GM21786 (cell line): ENCODE results near the gene PXK.
"Not testable (repeated sequence)": the region's sequence is repeated elsewhere in the genome, so short reads cannot be mapped to it uniquely, and the experiment has no call there.

ENCODE experiments used
- ATAC-seq: cut with Tn5 transposase; IDR thresholded peaks from one replicate; pipeline ENCODE4 v1.9.1; 2021; ENCODE audit not compliant: unreplicated experiment

The PXK gene

DNA sequence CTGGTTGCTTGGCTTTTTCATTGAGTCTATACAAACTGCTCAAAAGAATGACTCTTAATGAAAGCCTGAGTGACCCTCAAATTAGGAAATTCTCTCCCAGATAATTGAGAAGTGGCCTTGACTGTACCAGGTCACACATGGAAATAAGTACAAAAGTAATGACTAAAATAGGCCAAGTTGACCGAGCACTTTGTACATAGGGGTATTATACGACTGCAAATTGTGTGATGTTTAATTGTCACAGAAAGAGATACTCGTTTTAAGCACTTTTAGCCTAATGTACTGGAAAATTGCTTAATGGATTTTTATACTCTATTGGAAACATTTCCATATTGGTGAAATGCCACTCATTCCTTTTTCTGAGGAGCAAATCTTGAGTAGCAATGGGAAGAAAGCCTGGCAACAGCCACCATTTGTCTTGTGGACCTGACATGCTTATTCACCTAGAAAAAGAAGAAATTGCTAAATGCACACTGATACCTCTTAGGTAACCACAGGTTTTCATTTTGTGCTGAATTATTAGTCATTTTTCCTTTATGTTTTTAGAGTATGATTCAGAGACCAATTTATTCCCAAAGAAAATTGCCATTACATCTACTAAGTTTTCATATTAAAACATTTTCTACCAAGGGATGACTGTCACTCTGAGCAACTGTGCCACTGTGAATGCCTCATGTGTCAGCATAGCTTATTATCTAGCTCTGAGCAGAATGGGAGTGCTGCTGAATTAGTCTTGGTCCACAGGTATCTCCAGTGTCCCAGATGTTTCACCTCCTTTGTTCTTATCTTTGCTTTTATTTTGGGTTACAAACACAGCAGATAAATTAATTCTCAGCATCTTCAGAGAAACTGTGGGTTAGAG lies 8.9 kb upstream of the PXK start:
- ATAC-seq, result no peak

DNA sequence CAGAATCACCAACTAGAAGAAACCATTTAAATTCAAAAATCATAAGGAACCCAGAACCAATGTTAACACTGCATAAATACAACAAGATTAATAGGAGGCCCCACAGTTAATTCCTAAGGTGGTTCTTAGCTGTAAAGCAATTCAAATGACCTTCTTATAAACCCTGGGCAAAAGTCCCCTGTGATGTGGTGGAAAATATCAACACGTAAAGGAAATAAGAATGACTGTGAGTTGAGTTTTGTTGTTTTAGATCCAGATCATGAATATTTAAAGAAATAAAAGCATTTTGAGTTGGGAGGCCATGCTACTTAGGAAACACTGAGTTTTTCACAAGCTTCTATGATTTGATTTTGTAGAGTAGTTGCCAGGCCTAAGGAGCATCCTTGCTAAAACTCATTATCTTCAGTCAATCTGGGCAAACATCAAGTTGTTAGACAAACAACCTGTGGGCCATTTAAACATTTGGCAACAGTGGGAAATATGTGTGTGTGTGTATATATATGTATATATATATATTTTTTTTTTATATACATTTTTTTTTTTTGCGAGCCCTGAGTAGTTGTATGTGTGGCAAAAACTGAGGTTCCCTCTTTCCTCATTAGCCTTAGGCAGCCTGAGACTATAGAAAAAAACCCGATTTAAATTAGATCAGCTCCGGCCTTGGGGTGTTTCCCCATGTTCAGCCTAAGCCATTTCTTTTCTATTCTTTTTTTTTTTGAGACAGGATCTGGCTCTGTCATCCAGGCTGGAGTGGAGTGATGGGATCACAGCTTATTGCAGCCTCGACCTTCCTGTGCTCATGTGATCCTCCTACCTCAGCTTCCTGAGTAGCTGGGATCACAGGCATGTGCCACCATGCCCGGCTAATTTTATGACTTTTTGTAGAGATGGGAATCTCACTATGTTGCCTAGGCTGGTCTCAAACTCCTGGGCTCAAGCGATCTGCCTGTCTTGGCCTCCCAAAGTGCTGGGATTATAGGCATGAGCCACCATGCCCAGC lies 8.0 kb upstream of the PXK start:
- ATAC-seq, result no peak

GRCh38 chr3:58325525-58325992 lies 7.1 kb upstream of the PXK start:
- no peak for ATAC-seq

DNA sequence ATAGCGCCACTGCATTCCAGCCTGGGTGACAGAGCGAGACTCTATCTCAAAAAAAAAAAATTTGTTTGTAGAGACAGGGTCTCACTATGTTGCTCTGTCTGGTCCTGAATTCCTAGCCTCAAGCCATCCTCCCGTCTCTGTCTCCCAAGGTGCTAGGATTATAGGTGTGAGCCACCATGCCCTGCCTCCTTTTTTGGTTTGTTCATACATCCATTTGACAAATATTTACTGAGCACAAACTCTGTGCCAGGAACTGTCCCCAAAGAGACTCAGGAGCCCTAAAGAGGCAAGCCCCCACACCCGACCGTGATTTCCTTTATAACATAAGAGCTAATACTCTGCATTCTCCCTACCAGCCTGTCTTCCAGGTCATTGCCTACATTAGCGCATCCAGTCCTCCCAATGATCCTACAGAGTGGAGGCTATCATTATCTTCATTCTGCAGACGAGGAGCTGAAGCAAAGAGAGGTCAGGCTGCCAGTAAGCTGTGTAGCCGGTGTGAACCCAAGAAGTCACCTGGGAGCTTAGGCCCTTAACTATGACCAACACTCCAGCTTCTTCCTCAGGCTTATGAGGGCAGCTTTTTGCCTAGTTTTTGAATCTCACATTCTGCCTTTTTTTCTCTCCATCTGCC lies 6.3 kb upstream of the PXK start:
- no peak for ATAC-seq

- no peak for ATAC-seq
These were observed 3.4 kb upstream of the PXK start for GRCh38 chr3:58329150-58329921.

GRCh38 chr3:58329922-58330413 lies 2.7 kb upstream of the PXK start:
- ATAC-seq, result no peak

DNA sequence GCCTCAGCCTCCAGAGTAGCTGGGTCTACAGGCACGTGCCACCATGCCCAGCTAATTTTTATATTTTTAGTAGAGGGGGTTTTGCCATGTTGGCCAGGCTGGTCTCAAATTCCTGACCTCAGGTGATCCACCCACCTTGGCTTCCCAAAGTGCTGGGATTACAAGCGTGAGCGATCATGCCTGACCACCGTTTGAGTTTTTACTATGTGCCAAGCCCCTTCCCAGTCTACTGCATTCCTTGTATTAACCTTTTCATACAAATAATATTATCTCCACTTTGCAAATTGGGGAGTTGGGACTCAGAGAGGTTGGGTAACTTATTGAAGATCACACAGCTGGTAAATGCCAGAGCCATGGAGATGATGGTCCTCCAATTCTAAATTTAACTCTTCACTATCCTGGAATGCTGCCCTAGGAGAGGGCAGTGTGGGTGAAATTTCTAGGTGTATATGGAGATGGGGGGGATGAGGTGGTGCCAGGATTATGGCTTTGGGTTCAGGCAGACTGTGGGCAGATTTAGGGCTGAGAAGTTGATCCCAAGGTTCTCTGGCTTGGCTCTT lies 1.0 kb upstream of the PXK start:
- ATAC-seq, result no peak

DNA sequence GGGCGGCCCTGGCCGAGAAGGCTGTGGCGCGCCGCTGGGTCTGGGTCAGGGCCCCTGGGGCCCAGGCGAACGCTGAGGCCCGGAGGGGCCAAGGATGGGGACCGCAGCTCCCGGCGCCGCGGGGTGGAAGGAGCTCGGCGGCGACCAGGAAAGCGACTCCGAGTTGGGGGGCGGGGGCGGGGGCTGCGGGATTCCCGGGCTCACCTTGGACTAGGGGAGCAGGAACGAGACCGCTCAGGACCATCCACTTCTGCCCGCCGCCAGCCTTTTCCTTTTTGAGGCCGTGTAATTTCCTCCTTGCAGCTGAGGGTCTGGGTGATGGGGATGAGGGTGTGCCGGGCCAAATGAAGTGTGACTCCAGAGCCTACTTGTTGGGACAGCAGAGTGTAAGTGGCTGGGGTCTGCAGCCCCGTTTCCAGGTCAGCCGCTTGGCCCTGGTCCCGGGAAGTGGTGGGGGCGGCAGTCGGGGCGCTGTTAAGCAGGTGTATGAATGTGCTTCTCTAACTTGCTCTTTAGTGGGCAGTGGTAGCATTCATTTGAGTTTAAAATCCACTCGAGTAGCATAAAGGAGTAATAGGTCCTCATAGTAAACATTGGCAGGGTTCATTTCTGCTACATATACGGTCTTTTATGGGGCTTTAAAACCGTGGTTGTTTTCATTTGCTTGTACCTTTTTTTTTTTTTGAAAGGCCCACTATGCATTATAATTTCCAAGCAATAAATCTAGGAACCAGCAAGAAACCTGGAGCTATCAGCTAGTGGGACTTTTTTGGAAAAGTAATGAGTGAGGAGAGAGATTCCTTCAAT lies 717 bp downstream of the PXK start:
- peak; percentile 32 for ATAC-seq

DNA sequence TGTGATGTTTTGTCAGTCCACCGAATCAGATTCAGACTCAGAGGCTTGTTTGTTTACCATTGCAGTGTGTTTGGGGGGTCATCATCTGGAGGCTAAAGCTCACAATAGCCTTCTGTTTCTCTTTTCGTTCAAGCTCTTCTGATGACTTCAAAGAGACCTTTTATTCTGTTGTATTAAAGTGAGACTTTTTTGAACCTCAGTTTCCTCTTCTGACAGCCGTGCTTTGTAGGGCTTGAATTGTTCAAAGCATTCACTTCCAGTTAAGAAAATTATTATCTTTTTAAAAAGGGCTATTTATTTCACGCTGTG lies 1.3 kb downstream of the PXK start:
- ATAC-seq, result no peak

- no peak for ATAC-seq
These were observed 1.8 kb downstream of the PXK start for GRCh38 chr3:58334506-58334884.

- no peak for ATAC-seq
These were observed 2.9 kb downstream of the PXK start for GRCh38 chr3:58335652-58335947.

DNA sequence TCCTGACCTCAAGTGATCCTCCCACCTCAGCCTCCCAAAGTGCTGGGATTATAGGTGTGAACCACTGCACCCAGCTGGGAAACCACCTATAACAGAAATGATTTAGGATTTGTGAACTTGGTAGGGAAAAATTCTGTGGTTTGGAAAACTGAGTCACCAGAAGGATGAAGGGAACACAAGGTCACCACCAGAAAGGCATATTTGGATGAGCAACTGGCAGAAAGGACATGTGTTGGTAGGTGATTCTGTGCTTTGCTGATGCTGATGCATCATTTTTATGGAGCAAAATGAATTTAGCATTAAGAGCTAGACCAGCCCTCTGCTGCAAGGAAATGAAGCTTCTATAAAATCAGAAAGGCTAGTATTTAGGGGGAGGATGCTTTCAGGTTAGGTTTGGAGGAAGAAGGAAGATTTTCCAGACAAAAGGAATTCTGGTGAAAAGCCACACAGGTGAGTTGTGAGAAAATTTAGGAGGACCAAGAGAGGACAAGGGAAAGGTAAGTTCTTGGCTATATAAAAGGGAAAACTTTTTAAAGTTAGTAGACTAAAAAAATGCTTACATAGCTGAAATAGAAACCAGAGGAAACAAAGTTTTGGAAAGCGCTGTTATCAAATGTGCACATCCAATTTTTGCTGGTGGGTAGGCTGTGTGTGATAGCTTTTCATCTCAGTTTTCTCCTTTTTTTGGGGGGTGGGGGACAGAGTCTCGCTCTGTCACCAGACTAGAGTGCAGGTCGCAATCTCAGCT lies 3.6 kb downstream of the PXK start:
- no peak for ATAC-seq

DNA sequence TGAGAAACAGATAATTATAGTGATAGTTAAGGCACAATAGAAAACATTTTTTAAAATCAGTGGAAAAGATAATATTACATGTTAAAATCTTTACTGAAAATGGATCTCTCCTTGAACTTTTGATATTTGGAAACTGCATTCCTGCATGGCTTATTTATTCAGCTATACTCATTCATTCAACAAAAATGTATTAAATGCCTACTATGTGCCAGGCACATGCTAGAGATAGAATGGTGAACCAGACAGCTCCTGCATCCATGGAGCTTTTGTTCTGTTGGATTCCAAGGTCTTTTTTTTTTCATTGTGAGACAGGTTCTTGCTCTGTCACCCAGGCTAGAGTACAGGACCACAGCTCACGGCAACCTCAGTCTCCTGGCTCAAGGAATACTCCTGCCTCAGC lies 4.5 kb downstream of the PXK start:
- no peak for ATAC-seq

- not testable (repeated sequence) for ATAC-seq
These were observed 6.5 kb downstream of the PXK start for GRCh38 chr3:58339146-58339545.

GRCh38 chr3:58340594-58341244 lies 8.0 kb downstream of the PXK start:
- no peak for ATAC-seq

DNA sequence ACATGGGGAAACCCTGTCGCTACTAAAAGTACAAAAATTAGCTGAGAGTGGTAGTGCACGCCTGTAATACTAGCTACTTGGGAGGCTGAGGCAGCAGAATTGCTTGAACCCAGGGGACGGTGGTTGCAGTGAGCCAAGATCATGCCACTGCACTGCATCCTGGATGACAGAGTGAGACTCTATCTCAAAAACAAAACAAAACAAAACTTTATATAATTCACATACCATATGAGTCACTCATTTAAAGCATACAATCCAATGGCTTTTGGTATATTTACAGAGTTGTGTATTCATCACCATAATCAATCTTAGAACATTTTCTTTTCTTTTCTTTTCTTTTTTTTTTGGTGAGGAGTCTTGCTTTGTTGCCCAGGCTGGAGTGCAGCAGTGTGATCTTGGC lies 8.7 kb downstream of the PXK start:
- no peak for ATAC-seq

GRCh38 chr3:58342676-58343075 lies 10.0 kb downstream of the PXK start:
- ATAC-seq, result no peak

- no peak for ATAC-seq
These were observed 12.8 kb downstream of the PXK start for GRCh38 chr3:58345457-58345856.
